CD4-positive, alpha-beta T cell (primary cell): Measurements from ENCODE around the gene RNF212. TPM values are rescaled to one million over a fixed set of nuclear protein-coding genes. Genes with fewer than 3 reads are reported as not detected.

Experiments
- ATAC-seq: fragments of 200-7000 bp; cut with Tn5 transposase; one replicate; pipeline ENCODE4 v1.10.0; 2022; ENCODE audit warnings: mild to moderate bottlenecking; ENCODE audit not compliant: poor library complexity
- CTCF ChIA-PET: fragments of 350-600 bp; sonication (Branson Sonifier 250); formaldehyde crosslinking; loops from one replicate; lab custom pipeline; 2021; ENCODE audit warnings: antibody characterized with exemption, inconsistent platforms; lab: Charles Lee
- POLR2A ChIA-PET: fragments of 350-600 bp; sonication (Branson Sonifier 250); formaldehyde crosslinking; loops from one replicate; lab custom pipeline; 2021; ENCODE audit warnings: antibody characterized with exemption, inconsistent platforms; lab: Charles Lee
- DNase-seq, 14 experiments: peaks; one replicate each; pipeline ENCODE4 v3.0.0-alpha.2; 2013 to 2020; ENCODE audit warnings: mixed read lengths in 2 of 14
- H3K27ac ChIP-seq, 2 donors: one replicate each; pipeline versions ENCODE4 v1.5.1 to v1.7.0; 2013; ENCODE audit warnings: low read length in 2 of 2, low read depth in 1 of 2, mild to moderate bottlenecking in 1 of 2
- H3K27me3 ChIP-seq, 2 experiments: 1 replicate in 1 of 2; 2 replicates in 1 of 2; pipeline versions ENCODE4 v1.6.1 to v1.7.0; 2013; ENCODE audit warnings: low read length in 2 of 2, control low read depth in 1 of 2, mild to moderate bottlenecking in 1 of 2, moderate library complexity in 1 of 2; ENCODE audit not compliant: insufficient read depth in 2 of 2, control insufficient read depth in 1 of 2
- H3K36me3 ChIP-seq: one replicate; pipeline ENCODE4 v1.6.1; 2013; ENCODE audit warnings: low read length, control low read depth; ENCODE audit not compliant: insufficient read depth
- H3K4me1 ChIP-seq: one replicate; pipeline ENCODE4 v1.6.1; 2013; ENCODE audit warnings: low read length, control low read depth; ENCODE audit not compliant: insufficient read depth
- H3K4me3 ChIP-seq: one replicate; pipeline ENCODE4 v1.5.1; 2013; ENCODE audit warnings: mild to moderate bottlenecking, low read length, moderate library complexity
- H3K9me3 ChIP-seq, 2 experiments: 1 replicate in 1 of 2; 2 replicates in 1 of 2; pipeline versions ENCODE4 v1.6.1 to v1.7.0; 2013; ENCODE audit warnings: low read length in 2 of 2, mild to moderate bottlenecking in 2 of 2, control low read depth in 1 of 2, moderate library complexity in 1 of 2; ENCODE audit not compliant: control insufficient read depth in 1 of 2, insufficient read depth in 1 of 2
- H3K27ac Mint-ChIP-seq: one replicate; pipeline ENCODE4 v1.8.0; 2020; ENCODE audit warnings: mixed read lengths
- H3K27me3 Mint-ChIP-seq: one replicate; pipeline ENCODE4 v1.8.0; 2021; ENCODE audit warnings: mixed read lengths
- H3K36me3 Mint-ChIP-seq: one replicate; pipeline ENCODE4 v1.8.0; 2021; ENCODE audit warnings: low read depth, mixed read lengths
- H3K4me1 Mint-ChIP-seq: one replicate; pipeline ENCODE4 v1.8.0; 2021; ENCODE audit warnings: low read depth, mixed read lengths
- H3K4me3 Mint-ChIP-seq: one replicate; pipeline ENCODE4 v1.8.0; 2020; ENCODE audit warnings: mild to moderate bottlenecking, mixed read lengths
- H3K9me3 Mint-ChIP-seq: one replicate; pipeline ENCODE4 v1.8.0; 2020; ENCODE audit warnings: mixed read lengths
- intact Hi-C, 2 experiments: fragments of 100-400 bp; cut with DNase I in 1 of 2; cut with micrococcal nuclease in 1 of 2; formaldehyde crosslinking; loops; one replicate each; pipeline versions ENCODE4 v1.15.1 to v1.9.0; 2023 to 2025; cut with DNase I, micrococcal nuclease
- total RNA-seq, 174 experiments: library from RNA in 2 of 174; stranded (reverse) in 2 of 174; gene quantifications; one replicate each; pipeline ENCODE4 v1.2.3 and lab custom pipeline; 2021 to 2026
- TF ChIP-seq, protein P1 (sequence below): fragments of 200-600 bp; IDR thresholded peaks from one replicate; pipeline ENCODE4 v1.8.0; 2022; ENCODE audit warnings: antibody characterized with exemption, mild to moderate bottlenecking

RNF212 gene
- total RNA-seq, 2 experiments from 2014 or later, result 5.6 to 8.3 TPM

DNA sequence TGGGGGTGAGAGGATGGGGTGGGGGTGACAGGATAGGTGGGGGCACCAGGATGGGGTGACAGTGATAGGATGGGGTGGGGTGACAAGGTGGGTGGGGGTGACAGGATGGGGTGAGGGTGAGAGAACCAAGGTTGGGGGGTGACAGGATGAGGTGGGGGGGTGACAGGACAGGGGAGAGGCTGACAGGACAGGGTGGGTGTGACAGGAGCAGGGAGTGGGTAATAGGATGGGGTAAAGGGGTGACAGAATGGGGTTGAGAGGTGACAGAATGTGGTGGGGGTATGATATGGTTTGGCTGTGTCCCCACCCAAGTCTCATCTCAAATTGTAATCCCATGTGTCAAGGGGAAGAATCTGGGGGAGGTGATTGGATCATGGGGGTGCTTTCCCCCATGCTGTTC is 26.0 kb downstream of the RNF212 start:
- POLR2A ChIA-PET, result no interaction called here
- CTCF ChIA-PET, result no interaction called here
- H3K4me1 Mint-ChIP-seq, result no peaks in the 10 kb centered on the region
- H3K27ac ChIP-seq, result no peak overlapping the region
- no peaks in the 10 kb centered on the region for H3K36me3 ChIP-seq
- DNase-seq, result peak in 1 of 14 experiments; percentile 34
- no peak for ATAC-seq
- peaks cover 0 to 14% of the 10 kb centered on the region in 2 experiments for H3K9me3 ChIP-seq
- H3K4me1 ChIP-seq, result no peaks in the 10 kb centered on the region
- no peaks in the 10 kb centered on the region for H3K36me3 Mint-ChIP-seq
- intact Hi-C loops, result no loop called here
- no peaks in the 10 kb centered on the region for H3K27me3 ChIP-seq
- H3K9me3 Mint-ChIP-seq, result no peaks in the 10 kb centered on the region
- H3K4me3 Mint-ChIP-seq, result no peak overlapping the region
- H3K4me3 ChIP-seq, result no peak overlapping the region
- H3K27me3 Mint-ChIP-seq, result peaks cover 17% of the 10 kb centered on the region
- TF ChIP-seq, protein P1, sequence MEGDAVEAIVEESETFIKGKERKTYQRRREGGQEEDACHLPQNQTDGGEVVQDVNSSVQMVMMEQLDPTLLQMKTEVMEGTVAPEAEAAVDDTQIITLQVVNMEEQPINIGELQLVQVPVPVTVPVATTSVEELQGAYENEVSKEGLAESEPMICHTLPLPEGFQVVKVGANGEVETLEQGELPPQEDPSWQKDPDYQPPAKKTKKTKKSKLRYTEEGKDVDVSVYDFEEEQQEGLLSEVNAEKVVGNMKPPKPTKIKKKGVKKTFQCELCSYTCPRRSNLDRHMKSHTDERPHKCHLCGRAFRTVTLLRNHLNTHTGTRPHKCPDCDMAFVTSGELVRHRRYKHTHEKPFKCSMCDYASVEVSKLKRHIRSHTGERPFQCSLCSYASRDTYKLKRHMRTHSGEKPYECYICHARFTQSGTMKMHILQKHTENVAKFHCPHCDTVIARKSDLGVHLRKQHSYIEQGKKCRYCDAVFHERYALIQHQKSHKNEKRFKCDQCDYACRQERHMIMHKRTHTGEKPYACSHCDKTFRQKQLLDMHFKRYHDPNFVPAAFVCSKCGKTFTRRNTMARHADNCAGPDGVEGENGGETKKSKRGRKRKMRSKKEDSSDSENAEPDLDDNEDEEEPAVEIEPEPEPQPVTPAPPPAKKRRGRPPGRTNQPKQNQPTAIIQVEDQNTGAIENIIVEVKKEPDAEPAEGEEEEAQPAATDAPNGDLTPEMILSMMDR, result no peak
- H3K27ac Mint-ChIP-seq, result no peak overlapping the region

DNA sequence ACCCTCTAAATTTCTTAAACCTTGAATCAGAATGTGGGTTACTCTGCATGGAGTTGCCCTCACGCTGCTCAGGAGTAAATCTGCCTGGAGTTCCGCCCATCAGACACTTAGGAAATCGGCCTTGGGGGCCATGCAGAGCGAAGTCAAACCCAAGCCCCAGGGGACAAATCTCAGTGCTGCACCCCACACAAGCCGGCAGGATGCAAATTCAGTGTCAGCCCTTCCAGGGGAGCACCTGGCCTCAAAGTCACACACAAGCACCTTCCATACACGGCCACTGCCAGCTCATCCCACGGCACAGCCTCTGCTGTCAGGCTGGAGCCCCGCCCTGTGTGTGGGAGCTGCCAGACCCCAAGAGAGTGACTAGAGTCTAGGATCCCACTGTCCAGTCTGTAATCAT is 27.4 kb downstream of the RNF212 start:
- intact Hi-C loops, result no loop called here
- DNase-seq, result no peak
- H3K9me3 ChIP-seq, result peaks cover 0 to 15% of the 10 kb centered on the region in 2 experiments

DNA sequence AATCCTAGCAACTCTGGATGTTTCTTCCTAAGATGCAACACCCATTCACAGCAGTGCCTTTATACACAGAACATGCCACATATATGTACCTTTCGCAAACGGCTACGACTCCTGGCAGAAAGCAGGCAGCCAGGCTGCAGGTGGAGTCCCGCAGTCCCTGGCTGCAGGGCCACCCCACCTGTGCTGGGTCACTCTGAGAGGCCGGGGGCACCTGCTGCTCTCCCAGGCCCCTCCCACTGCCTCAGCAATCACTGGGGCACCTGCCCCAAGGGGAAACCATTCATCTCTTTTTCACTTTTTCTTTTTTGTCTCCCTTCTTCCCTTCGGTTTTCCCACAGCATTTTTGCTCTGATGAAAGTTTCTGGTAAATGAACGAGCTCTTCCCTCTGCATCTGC is 28.0 kb downstream of the RNF212 start:
- intact Hi-C loops, result no loop called here
- no peak for ATAC-seq
- Histone ChIP-seq H3K4me1 (no peaks in the 10 kb centered on the region), H3K4me3 (no peak overlapping the region), H3K27me3 (peaks cover 2 to 4% of the 10 kb centered on the region in 2 experiments), H3K9me3 (peaks cover 0 to 21% of the 10 kb centered on the region in 2 experiments), H3K27ac (no peak overlapping the region), H3K36me3 (no peaks in the 10 kb centered on the region)
- ChIA-PET CTCF (no interaction called here), POLR2A (no interaction called here)
- Mint-ChIP-seq H3K4me3 (no peak overlapping the region), H3K4me1 (no peaks in the 10 kb centered on the region), H3K27ac (no peak overlapping the region), H3K9me3 (no peaks in the 10 kb centered on the region), H3K36me3 (no peaks in the 10 kb centered on the region), H3K27me3 (peaks cover 29% of the 10 kb centered on the region)
- no peak for DNase-seq
- TF ChIP-seq, protein P1, result no peak

More for the DNA sequence above, 27.4 kb downstream of the RNF212 start:
- Mint-ChIP-seq H3K27ac (no peak overlapping the region), H3K4me3 (no peak overlapping the region), H3K9me3 (no peaks in the 10 kb centered on the region), H3K36me3 (no peaks in the 10 kb centered on the region), H3K27me3 (peaks cover 26% of the 10 kb centered on the region), H3K4me1 (no peaks in the 10 kb centered on the region)
- ChIA-PET CTCF (no interaction called here), POLR2A (no interaction called here)
- H3K4me1 ChIP-seq, result no peaks in the 10 kb centered on the region
- no peaks in the 10 kb centered on the region for H3K36me3 ChIP-seq
- H3K27ac ChIP-seq, result no peak overlapping the region
- TF ChIP-seq, protein P1, result no peak
- no peak for ATAC-seq
- no peak overlapping the region for H3K4me3 ChIP-seq
- peaks cover under 1 to 1% of the 10 kb centered on the region in 2 experiments for H3K27me3 ChIP-seq
